ENCODE results near the gene NHEJ1.

The NHEJ1 gene

DNA sequence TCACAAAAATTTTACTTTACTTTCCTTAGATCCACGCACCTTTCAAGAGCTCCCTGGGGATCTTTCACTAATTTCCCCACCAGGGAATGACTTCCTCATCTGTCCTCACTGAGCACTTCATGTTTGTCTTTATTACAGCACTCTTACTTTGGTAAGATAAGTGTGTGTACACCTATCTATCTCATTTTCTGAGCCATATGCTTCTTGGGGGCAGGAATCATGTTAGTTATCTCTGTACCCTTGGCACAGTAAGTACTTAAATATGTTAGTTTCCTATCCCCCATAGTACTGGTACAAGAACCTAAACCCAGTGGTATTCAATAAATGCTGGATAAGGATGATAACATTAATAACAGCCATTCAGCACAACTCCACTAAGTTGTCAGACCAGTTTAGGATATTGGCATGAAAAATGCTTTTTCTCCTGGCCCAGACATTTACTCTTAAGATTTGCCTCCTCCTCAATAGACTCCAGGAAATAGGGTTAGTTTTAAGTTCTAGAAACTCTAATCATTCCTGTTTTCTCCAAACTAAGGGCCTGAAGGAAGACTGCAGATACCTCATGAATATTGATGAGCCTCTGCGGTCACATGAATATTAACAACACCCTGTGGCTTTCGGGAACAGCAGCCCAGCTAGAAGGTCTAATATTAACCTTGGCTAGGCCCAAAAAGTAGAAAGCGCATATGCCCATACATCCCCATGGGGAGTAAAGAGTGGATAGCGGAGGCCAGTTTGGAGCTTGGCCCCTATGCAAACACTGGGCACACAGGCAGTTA lies 38.2 kb downstream of the NHEJ1 start:
- no peak for DNase-seq (ENCODE audit: low read depth)

DNA sequence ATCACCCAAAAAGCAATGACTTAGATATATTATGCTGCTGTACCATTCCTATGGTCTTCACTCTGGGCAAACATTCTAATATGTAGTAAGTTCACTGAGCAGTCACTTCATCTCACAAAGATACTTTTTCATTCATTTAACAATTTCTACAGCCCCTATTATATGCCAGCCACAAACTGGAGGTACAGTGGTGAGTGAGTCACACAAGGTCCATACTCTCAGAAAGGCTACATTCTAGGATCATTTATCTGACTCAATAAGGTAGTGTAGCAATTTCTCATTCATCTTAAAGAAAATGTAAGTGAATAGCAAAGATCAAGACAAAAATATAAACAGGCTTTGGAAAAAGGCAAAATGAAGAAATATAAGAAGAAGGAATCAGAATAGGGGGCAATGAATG lies 40.5 kb downstream of the NHEJ1 start:
- peak; percentile 36 for DNase-seq (ENCODE audit: low read depth)

DNA sequence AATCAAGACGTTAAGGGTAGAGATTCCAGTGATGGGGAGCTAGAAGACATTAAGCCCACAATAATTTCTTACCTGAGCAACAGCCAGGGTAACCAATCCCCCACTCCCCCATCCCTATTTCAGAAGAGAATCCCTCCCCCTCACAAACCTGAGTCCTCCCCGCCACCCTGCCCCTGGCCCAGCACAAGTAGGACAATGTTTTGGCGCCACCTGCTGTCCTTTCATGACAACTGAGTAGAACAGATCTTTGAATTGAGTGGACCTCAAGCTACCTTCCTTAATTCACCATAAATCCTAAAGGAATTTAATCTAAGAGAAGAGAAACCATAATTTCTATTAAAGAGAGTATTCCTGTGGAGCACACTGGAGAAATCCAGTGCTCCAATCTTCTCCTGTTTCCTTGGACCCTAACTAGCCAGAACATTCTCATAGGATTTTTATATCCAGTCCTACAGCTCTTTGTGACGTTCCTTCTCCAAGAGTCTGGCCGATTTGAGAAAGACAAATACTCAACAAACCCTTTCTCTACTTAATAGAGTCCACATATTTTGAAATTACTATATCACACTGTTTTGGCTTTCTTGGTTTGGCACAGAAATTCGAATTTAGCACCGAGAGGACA lies 41.1 kb downstream of the NHEJ1 start:
- peak; percentile 68 for DNase-seq (ENCODE audit: low read depth)

DNA sequence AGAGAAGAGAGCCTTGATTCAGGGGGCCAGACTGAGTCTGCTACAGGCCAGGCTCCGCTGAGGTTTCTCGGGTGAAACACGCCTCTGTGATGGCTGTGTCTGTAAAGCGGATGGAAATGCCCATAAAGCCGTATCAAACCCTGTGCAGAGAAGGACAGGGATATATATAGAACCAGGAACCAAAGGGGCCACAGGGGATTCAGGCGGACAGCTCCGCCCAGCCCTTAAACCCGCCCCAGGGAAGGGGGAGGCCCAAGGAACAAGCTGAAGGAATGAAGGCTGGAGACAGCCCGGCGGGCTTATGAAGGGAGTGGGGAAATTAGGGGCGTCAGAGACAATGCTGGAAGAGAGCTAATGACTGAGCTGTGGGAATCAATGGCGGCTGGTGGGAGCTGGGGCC lies 42.1 kb downstream of the NHEJ1 start:
- DNase-seq (ENCODE audit: low read depth), result no peak

DNA sequence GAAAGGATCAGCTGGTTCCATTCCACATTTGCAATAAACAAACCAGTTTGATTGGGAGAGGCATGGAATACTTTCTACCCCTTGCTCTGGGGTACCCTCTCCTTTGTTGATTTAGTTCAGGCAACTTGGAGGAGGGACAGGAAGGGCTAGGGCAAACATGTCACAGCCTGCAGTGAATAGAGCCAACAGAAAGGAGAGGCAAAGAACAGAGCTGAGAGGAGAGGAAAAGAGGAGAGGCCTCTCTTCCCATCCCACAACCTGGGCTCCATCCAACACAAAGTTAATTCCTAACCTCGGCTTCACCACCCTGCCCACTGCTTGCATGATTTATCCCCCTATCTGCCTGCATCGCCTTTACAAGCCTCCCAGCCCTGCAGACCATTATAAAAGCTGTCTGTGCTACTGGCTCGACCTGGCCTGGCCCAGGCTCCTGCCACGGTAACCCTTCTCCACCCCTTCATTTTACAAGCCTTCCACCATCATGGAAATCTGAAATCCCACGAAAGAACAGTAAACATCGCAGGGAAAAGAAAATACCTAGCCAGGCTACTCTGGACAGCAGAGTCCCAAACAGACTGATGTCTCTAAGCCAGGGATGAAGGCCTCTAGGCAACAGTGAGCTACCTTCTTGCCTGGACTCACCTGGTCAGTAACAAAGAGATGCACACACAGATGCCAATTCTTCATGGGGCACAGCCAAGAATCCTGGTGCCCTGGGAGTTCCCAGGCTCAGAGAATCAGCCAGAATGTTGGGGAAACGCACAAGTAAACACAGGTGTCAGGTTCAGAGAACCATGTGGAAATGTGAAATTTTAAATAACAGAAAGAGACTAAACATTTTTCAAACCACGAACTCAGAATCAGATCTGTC lies 43.6 kb downstream of the NHEJ1 start:
- no peak for DNase-seq (ENCODE audit: low read depth)

DNA sequence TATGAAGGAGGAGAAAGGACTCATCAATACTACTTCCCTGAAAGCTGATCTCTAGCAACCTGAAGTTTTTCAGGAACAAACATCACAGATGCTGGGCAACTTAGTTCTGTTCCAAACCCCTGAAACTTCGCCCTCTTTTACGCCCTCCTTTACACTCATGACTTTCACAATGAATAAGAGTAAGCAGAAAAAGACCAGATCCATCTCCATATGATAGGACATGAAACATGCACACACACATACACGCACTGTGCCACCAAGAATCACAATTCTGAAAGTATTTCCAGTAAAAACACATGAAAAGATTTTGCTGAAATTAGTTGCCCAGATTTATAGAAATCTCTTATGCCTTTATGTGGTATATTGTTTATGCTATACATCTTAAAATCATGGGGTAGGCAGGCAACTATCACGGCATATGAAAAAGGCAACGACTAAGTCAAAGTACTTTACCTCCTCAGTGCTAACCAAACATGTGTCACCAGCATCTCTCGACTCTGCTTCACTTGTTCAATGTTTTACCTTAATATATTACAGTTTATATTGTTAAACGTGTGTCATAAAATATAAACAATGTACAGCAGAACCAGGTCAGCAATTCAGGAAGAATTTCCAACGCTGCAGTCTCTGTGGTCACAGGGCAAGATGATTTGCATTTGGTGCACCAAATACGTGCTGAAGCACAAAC lies 47.8 kb downstream of the NHEJ1 start:
- no peak for DNase-seq (ENCODE audit: low read depth)

DNA sequence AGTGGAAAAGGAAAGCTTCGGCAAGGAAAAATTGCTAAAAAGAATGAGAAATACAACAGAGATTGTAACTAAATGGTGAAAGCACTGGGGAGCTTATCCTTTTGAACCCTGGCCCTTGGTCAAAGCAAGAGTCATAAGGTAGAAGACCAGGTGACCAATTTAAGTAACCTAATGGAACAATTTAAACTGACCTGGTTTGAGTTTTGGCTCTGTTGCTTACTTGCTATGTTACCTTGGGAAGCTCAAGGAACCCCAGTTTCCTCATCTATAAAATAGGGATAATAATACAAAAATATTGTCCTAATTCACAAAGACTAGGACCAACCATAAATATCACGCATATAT lies 48.6 kb downstream of the NHEJ1 start:
- DNase-seq (ENCODE audit: low read depth), result no peak

DNA sequence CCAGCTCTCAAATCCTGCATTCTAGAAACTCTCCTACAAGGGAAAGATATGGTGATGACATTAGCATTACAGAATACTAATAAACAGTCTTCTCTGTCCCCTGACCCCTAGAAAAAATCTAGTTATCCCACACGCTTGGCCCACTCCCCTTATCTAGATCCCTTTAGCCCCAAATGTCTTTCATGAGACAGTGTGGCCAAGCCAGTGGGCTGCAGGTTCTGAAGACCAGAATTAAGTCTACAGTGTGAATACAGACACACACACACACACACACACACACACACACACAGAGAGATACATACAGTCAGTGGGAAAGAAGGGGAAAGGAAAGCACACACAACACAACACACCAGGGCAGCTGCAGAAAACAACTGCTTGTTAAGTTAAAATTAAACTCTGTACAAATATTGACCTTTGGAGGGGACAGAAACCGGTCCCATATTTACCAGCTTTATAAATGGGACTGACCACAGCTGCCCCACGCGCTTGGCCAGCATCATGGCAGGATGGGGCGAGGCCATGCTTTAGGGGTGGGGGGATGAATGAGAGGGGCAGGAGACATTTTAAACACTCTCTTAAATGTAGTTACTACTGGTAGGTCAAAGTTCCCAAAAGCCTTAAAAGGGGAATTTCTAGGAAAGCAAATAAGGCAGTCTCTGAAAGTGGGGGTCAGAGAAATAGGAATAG lies 49.1 kb downstream of the NHEJ1 start:
- no peak for DNase-seq (ENCODE audit: low read depth)

DNA sequence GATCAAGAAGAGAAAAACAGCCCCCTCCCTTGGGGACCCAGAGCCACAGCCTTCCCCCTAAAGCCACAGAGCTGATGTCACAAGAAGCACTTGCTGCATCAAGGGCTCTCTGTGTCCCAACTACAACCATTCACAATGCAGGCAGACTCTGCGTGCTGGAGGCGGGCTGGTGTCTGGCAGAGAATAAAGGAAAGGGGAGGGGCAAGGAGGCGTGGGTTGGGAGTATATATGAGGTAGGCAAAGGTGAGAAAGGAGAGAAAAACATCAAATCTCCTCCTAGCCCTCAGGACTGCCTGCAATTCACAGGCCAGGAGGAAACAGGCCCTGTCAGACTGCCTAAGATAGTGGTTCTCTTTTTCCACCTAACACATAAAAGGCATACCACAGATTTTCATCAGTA lies 51.1 kb downstream of the NHEJ1 start:
- no peak for DNase-seq (ENCODE audit: low read depth)

DNA sequence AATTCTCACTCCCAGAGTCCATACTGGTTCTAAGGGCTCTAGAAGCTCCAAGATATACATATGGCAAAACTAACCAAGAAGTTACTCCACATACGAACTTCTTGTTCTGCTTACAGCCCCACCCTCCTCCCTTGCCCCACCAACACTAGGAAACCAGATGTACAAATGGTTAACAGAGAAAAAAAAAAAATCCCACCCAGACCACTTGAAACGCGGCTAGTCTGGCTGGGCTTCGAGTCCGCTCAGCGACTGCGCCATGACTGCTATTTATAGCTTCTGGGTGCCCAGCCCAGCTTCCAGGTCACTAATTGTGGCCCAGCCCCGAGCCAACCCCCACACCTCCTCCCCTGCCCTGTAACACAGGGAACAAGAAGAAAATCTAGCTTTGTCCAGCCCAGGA lies 52.9 kb downstream of the NHEJ1 start:
- no peak for DNase-seq (ENCODE audit: low read depth)

DNA sequence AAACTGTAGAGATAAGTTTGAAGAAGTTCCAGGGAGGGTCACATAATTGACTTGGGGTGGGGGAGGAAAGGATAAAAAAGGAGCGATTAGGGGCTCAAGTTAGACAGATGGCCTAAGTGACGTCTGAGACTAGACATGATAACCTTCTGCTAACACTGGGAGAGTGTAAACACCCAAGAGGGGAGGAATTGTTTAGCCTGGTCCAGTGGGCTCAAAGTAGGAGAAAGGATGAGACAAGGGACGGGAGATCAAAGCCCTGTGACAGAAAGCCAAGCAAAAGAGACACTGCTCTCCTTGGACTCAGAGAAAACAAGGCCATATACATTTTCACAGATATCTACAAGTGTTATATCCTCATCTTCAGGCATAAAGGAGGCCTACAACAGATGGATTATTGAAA lies 54.4 kb downstream of the NHEJ1 start:
- DNase-seq (ENCODE audit: low read depth), result no peak

DNA sequence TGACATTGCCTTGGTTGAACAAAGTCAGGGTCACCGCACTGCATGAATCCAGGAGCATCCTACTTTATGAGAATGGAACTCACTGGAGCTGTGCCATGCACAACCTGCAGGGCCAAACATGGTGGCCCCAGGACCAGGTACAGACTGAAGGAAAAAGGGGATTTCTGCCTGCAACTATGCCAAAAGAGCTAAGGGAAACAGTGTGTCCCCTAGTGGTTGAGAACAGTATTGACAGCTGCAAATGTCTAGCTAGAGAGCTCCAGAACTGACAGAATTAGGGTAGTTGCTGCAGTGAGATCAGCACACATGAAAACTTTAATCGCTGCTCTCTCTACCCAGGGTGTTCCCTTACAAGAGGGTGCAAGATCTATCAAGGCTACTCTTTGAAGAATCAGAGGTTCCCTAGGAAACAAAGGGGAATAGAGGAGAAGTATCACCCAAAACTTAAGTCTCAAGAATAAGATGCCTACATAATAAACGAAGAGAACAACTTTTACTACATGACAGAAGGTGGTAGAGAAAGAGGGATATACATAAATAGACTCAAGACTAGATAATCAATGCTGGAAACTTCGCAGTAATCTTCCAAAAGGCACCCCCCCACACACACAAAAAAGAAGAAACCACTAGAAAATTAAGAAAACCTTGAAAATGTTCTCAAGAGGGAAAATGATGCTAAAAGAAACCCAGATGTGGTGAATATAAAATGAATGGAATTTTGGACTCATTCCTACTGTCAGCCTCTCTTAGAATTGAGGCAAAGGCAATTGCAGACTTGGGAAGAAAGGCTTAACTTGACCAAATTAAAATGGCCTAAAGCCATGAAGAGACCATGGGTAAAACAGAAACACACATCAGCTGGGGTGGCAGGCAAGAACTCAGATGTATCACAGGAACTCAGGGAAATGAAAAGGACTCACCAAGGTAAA lies 56.2 kb downstream of the NHEJ1 start:
- peak; percentile 63 for DNase-seq (ENCODE audit: low read depth)

DNA sequence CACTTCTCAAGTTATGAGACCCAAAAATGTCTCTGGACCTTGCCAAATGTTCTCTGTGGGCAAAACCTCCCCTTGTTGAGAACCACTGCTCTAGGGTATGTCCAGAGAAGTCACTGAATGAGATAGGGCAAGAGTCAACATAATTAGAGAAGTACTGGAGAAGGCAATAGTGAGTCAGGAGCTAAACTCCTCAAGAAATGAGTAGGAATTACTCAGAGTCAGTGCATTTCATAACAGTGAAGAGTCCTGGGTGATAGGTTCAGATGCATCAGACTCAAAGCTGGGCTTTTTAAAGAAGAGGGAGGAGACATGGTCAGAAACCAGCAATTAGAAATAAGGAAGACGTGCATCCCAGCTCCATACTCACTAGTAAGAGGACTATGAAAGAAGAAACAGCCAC lies 61.3 kb downstream of the NHEJ1 start:
- DNase-seq (ENCODE audit: low read depth), result peak; percentile 77

DNA sequence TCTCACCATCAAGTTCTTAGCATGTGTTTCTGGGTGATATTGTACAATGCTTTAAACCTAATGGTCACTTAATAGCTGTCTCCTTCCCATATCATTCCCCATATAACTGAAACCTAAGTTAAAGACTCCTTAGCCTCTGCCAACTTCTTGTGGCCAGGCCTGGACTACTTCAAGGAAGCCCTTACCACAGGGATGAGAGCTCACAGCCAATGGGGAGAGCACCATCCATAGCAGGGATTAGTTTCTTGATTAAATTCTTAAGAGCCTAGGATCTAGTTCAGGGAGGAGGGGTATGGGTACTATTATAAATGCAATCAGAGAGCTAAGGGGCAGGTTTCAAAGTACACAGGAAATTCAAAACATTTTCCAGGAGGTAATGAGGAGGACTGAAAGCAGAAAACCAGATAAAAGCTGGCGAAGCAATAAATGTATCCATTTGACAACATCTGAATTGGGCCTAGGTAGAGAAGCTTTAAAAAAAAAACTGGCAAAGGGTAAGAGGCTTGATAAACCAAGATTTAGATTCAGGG lies 65.1 kb downstream of the NHEJ1 start:
- no peak for DNase-seq (ENCODE audit: low read depth)

DNA sequence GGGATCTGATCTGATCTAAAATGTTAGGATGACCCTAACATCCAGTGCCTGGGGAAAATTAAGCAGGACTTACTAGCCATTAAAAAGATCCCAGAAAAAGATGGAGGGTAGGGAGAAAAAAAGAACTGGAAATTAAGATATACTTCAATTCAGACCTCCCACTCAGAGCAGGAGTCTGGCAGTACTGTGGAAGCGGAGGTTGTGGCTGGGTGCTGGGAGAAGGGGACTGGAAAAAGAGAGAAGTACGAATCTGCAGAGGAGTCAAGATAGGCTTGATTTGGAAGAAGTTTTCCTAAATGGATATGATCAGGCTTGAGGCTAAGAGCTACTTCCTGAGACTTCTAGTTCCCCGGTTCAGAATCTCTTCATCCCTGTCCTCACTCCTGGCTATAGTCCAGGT lies 66.4 kb downstream of the NHEJ1 start:
- DNase-seq (ENCODE audit: low read depth), result no peak

DNA sequence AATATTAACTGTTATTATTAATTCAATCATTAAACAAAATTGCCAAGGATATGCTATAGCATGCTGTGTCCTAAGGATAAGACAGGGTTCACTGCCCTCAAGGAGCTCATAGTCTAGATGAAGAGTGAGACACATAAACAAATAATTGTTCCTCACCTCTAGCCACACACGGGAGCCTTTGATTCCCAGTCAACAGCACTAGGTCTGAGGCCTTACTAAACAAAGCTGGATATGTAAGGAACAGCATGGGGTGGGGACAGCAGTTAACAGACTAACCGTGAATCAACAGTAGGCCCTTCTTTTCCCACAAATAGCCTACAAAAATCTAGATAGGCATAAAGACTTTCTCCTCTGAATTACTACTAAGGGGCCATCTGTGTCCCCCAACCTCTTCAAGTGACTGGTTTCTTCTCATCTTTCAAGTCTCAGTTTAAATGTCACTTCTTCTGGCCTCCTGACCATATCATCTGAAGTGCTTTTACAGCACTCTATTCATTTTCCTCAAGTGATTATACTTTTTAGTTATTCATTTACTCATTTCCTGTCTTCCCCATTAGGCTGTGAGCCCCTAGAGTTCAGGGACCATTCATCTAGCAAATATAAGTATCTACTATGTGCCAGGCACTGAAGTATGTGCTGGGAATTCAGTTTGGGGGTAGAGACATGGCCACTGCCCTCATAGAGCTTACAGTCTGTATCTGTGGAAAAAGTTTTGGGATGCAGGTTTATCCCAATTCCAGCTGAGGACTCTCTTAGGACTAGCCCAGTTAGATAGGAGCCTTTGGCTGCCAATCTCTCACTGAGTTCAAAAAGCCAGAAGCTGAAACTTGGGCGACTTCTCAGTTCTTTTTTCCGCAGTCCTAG lies 69.9 kb downstream of the NHEJ1 start:
- DNase-seq (ENCODE audit: low read depth), result no peak

DNA sequence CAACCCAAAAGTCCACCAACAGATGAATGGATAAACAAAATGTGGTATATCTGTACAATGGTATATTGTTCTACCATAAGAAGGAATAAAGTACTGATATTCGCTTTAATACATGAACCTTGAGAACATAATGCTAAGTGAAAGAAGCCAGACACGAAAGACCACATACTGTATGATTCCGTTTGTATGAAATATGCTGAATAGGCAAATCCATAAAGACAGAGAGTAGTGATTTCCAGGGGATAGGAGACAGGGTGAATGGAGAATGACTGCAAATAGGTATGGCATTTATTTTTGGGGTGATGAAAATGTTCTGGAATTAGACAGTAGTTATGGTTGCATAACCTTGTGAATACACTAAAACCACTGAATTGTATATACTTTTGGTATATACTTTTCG lies 71.3 kb downstream of the NHEJ1 start:
- no peak for DNase-seq (ENCODE audit: low read depth)

DNA sequence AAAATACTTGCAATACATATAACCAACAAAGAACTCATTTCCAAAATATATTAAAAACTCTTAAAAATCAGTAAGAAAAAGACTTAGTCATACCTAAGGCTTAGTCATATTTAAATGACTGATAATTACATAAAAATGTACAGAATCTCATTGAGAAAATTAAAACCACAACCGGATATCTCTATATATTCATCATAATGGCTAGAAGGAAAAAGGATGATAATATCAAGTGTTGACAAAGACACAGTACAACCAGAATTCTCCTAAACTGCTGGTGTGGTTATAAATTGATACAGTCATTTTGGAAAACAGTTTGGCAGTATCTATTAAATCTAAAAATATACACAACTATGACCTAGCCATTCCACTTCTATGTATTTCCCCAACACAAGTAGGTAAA lies 72.8 kb downstream of the NHEJ1 start:
- peak; percentile 52 for DNase-seq (ENCODE audit: low read depth)

DNA sequence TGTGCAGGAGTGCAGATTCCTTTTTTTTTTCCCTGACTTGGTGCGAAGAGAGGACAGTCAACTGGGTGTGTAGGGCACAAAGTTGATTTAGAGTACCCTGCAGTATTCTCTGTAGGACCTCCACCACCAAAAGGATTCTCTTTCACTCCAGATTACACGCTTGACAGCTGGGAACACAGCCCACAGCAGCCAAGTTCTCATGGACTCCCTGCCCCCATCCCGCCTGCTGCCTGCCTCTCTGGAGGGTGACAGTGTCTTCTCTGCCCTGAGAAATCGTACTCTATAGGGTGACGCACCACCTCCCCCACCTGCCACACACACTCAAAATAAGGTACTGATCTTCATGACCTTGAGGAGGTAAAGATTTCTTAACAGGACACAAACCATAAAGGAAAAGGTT lies 73.3 kb downstream of the NHEJ1 start:
- no peak for DNase-seq (ENCODE audit: low read depth)

DNA sequence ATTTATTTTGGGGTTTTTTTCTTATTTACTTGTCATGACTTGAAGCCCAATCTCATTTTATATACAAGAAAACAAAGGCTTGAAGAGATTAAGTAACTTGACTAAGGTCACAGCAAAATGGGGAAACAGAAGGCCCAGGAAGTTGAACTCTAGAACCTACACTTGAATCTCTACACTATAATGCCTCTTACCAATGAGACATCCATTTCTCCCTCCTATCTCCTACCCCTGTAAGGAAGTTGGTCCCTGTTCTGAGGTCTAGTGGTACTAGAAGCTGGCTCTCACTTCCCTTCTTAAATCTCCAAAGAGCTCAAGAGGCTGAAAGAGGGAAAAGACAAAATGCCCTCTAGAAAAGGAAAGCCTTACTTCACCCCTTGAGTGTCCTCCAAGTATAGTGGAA lies 74.4 kb downstream of the NHEJ1 start:
- no peak for DNase-seq (ENCODE audit: low read depth)
